Endometrium (tissue), 2 donors: ENCODE results near the gene EYS.
A peak's percentile ranks its signal among the peaks of the same experiment; 100 is the strongest.

Experiments
- FAIRE-seq: peaks from 2 replicates; lab custom pipeline; 2012; peaks lifted over from hg19 to GRCh38; lab: Jason Lieb, UNC
- donor health status: control.
- donor health status: control.

Gene EYS

DNA sequence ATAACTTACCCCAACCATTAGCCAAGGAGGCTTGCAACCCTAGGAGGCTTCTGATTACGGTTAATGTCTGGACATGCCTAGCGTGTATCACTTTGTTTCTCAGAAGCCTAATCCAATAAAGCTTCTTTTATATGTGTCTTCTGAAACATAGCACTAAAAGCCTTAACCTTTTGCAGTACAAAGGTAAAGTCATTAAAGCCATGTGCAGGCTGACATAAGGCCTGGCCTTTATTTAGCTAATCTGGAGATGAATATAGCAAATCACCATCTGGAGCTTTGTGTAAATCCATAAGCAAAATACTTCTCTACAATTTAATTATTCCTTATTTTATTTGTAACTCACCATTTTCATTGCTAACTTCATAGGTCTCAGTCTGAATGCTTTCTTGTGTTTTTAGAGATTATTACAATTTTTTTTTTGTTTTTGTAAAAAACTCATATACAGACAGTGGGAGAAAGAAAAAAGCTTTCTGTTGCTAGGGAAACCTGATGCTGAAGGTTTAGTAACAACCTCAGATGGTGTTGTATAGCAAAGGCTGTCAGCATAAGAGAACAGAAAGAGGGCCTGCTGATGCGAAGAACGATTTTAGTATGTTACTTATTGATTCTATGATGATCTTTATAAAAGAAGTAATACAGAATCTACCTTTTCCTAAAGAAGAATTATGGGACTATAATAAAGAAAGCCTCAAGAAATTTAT is at the start of gene EYS:
Gene EYS (minus strand): TSS at position 101 of the 701 bp plus-strand sequence. CDS start 211,816 bp downstream, outside the sequence.
- no peak for FAIRE-seq

DNA sequence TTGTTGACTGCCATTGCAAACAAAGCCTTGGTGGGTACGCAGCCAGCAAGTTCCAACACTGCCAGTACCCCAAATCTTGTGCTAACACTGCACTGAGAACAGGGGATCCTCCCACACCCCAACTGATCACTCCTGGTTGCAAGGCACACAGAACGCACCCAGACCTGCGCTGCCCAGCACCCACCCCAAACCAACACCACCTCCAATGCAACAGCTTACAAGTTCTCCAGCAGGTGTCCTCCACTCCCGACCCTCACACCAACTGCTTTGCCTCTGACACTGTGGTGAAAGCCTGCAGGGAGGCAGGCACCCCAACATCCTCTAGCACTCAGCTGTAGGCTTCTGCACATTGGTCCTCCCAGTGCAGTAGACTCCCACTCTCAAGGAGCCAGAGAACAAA is 39.3 kb upstream of the EYS start:
- FAIRE-seq, result no peak

DNA sequence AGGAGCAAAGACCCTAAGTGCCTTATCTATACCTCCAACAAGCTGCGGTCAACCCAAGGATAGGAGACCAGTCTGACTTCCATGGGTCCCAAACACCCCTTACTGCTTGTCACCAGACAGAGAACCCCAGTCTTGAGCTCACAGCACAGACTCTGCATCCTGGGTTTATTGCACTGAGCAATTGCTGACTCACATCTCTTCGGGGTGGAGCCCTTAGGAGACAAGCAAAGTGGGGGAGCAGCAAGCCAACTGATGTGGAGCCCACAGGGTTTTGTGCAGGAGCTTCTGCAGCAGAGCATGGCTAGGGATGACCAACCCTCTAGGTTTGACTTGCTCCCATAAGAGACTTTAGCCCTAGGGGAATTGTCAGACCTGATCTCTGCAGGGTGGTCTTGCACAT is 38.6 kb upstream of the EYS start:
- no peak for FAIRE-seq

DNA sequence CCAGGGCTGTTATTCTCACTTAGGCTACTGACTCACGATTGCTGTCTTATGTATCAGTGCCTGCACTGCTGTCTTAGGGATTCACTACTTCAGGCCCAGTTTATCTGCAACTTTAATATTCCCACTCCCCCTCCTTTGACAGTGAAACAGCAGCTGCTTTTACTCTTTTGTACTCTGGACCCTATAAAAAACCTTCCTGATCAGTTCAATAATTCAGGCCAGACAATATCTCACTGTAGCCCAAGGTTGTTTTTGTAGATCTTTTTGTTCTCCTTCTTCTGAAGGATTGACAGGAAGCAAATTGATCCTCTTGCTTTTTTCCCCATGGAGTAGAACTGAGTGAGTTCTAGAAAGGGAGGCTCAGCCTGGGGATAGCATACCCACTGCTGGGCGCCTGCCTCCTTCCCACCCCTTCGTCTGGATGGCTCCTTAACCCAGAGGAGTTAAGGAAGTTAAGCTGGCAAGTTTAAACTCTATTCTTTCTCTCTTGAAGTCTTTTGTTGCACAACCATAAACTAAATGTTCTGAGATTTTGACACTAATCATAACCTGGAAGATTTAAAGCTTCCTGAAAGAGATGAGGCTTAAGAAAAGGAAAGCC is 22.0 kb upstream of the EYS start:
- FAIRE-seq, result no peak

DNA sequence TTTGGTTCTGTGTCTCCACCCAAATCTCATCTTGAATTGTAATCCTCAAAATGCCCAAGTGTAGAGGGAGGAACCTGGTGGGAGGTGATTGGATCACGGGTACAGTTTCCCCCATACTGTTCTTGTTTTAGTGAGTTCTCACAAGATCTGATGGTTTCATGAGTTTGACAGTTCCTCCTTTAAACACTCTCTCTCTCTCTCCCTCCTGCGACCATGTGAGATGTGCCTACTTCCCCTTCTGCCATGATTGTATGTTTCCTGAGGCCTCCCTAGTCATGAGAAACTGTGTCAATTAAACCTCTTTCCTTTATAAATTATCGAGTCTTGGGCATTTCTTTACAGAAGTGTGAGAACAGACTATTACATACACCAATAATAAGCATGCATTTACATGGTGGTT is 12.1 kb upstream of the EYS start:
- FAIRE-seq, result no peak

DNA sequence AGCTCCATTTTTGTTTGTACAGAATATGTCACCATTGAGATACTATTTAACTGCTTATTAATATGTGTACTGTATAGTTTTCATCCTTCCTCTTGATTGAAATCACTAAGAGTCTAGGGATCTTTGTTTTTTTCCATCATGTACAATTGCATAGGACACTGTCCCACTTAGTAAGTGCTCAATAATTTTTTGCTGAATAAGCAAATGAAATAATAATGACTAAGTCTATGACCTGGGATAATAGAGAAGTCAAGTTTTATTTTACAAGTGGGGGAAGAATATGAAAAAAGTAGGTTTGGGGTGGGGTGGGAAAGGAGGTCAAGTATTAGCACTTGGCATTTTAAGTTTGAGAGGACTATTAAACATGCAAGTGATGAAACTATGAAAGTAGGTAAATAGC is 4.5 kb upstream of the EYS start:
- no peak for FAIRE-seq

DNA sequence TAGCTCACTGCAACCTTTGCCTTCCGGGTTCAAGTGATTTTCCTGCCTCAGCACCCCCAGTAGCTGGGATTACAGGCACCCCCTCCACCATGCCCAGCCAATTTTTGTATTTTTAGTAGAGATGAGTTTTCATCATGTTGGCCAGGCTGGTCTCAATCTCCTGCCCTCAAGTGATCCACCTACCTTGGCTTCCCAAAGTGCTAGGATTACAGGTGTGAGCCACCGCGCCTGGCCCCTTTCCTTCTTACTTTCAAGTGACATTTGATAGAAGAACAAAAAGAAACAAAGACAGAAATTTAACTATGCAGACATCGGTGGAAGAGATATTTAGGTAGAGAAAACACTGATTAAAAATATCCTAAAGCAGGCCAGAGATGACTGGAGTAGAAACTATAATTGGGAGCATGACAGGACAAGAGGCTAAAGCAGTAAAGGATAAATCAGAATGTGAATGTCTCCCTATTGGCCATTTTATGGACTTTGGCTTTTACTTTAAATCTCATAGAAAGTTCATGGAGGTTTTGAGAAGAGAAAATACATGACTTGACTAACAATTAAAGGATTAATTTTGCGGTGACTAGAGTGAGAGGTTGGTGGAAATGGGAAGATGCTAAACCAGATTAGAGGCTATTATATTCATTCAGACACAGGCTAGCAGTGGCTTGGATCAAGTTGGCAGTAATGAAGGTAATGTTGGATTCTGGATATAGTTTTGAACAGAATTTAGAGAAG is 2.2 kb upstream of the EYS start:
- no peak for FAIRE-seq

DNA sequence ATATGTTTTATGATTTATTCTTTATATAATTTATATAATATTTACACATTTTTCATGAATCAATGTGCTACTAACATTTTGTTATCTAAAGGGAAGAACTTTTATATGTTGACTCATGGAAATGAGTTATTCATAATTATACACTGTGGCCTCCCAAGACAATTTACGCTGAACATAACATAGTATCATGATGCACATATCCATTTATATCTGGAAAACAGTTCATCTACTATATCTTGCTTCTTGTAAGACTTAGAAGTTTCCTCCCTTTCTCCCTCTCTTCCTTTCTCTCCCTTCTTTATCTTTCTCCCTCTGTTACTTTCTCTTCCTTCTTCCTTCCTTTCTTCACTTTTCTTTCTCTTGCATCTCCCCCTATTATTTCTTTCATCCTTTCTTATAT is 1.1 kb upstream of the EYS start:
- no peak for FAIRE-seq

DNA sequence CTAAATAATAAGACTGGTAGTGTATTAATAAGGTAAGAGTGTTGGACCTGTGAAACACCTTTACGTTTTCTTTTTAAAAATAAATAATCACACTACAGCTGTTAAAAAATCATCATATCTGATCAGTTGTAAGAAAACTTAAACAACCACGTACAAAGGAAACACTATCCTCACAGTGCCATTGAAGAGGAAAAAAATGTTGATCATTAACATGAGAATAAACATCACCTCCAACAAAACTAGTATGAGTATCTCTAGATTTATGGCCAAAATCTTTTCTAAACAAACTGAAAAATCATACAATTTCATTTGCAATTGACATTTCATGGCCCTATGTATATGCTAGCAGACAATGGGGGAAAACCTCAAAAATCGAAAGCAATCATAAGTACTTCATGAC is 590 bp downstream of the EYS start:
- FAIRE-seq, result no peak

DNA sequence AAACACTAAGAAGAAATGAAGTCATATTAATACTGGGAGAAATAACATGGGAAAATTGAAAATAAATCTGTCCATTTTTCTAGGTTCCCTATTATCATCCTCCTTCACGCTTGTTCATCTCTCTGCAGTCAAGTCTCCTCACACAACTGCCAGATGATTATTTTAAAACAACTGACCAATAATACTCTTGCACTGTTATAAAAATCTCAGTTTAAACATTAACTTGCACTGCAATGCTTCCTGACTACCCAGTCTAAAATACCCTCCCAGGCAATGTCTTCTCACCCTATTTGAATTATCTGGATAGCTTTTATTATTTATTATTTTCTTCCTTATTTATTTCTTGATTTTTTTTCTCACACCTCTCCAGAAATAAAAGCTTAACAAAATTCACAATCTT is 5.7 kb downstream of the EYS start:
- no peak for FAIRE-seq

DNA sequence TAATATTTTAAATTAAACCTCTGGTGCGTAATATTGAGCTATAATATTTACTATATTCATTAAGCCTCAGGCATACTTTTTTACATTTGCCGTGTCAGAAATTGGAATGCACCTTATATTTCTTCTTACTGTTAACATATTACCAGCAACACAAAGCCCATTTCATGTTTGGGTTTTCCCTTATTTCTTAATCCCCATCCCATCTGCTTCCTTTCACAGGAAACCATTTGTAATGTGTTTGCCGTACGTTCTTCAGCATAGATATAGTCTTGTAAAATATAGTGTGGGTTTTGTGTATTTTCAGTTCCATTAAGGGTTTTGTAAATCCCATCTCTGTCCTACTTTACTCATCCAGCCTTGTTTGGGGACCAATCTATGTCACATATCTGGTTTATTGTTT is 6.5 kb downstream of the EYS start:
- no peak for FAIRE-seq

DNA sequence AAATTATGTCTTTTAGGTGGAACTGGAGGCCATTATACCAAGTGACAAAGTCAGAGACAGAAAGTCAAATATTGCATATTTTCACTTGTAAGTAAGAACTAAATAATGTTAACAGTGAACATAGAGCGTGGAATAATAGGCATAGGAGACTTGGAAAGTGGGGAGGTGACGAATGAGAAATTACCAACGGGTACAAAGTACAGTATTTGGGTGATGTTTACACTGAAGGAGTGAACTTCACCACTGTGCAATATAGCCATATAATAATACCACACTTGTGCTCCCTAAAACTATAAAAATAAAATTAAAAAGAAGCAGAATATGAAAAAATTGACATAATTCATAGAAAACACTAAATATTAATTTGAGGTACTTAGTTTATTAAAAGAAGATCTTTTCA is 14.9 kb downstream of the EYS start:
- FAIRE-seq, result no peak

DNA sequence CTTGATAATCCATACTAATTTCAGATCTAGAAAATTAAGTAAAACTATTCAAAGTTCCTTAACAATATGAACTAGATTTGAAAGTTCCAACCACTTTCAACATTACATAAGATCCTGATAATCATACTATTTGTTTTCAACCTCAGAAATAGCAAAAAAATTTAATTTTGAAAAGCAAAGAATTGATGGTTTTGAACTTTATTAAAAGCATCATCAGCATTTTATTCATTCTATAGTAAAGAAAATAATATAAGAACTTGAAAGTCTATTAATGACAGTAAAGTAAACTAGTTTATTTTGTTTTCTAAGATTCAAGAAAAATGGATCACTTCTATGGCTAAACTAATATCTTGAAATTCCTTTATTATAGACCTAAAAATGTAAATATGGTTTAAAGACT is 26.8 kb downstream of the EYS start:
- FAIRE-seq, result no peak

DNA sequence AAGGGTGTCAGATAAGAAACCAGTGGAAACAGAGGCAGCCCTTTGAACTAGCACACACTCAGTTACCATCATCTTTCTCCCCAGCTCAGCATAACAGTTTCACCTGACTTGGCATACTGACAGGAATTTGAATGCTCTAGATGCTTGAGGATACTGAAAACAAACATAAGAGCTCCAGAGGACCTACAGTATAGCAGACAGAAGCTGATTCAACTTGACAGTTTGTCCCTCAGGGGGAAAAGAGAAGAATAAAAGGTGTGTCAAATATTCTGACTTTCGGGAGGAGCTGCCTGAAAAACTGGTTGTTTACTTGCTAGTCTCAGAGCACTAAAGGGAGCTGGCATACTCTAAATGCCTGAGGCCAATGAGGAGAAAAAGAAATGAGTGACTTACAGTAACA is 35.1 kb downstream of the EYS start:
- no peak for FAIRE-seq

DNA sequence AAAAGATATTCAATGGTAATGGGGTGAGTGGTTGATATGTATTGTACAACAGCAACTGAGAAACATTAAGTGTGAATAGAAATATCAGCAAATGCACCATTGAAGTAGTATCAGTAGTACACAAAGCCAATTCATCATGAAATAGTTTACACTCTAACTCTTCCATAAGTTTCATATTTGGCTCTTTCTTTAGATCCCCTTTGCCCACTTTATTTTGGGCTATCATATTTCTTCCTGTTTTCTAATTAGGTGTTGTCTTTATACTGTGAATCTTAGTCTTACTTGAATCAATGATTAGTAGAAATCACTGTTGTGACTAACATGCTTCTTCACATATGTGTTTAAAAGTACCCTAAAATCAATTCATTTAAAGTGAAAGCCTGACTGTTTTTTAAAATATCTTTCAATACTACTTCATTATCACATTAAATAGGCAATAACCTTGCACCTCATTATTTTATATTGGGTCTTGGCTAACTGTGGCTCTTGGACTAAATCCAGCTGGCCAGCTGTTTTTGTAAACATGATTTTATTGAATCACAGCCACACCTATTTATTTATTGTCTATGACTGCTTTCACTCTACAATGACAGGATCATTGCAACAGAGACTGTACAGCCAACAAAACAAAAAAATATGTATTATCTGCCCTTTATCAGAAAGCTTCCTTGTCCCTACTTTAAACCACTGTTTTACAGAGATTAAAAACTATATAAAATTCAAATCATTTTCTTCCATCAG is 38.9 kb downstream of the EYS start:
- no peak for FAIRE-seq

DNA sequence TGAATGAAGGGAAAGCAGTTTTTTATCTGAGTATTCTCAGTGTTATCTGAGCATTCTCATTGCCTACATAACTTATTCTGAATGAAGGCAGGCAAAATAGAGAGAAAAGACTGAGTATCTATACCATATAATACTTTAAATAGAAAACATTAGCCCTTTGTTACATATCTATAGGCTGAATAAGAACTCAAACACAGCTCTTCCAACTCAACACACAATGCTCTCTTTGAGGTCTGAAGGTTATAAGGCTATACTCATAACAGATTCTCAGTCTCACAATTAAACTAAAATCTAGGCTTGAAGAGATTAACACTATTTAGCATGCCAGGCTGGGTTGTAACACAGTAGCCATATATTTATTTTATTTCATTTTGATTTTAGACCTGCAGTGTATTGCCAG is 56.9 kb downstream of the EYS start:
- no peak for FAIRE-seq

DNA sequence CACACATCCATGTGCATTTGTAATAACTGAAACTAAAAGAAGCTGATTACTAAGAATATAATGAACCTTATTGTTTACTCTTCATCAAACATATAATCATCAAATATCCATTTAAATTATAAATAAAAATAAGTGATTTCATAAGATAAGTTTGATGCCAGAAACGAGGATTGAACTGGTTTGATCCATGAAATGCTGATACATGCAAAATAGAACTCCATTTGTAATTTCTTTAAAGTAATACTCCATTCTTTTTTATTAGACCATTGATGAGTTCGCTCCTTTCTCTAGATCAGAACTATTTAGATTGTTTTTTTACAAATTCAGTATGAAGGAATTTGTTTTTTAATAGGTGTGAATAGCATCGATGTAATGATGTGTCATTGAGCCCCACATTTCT is 57.6 kb downstream of the EYS start:
- no peak for FAIRE-seq

DNA sequence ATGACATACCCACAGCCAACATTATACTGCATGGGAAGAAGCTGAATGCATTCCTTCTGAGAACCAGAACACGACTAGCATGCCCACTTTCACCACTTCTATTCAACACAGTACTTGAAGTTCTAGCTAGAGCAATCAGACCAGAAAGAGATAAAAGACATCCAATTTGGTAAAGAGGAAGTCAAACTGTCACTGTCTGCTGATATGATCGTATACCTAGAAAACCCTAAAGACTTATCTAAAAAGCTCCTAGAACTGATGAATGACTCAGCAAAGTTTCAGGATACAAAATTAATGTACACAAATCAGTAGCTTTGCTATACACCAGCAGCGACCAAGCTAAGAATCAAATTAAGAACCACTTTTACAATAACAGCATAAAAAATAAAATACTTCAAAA is 60.5 kb downstream of the EYS start:
- no peak for FAIRE-seq

DNA sequence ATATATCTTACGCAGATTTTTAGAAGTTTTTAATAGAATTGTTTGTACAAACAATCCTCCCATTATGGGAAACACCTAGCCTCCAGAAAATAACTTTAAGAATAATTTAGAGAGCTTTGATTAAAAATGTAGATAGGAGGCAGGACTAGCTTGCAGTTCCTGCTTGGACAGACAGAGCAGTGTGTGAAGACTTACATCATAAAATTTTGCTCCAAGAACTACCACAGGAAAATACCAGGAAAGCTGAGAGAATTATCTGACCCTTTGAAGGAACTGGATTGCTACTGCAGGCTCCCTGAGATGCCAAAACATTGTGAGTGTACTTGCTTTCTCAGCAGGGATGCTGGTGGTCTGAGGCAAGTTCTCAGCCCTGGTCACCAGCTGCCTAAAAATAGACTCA is 64.2 kb downstream of the EYS start:
- peak; percentile 21 for FAIRE-seq

DNA sequence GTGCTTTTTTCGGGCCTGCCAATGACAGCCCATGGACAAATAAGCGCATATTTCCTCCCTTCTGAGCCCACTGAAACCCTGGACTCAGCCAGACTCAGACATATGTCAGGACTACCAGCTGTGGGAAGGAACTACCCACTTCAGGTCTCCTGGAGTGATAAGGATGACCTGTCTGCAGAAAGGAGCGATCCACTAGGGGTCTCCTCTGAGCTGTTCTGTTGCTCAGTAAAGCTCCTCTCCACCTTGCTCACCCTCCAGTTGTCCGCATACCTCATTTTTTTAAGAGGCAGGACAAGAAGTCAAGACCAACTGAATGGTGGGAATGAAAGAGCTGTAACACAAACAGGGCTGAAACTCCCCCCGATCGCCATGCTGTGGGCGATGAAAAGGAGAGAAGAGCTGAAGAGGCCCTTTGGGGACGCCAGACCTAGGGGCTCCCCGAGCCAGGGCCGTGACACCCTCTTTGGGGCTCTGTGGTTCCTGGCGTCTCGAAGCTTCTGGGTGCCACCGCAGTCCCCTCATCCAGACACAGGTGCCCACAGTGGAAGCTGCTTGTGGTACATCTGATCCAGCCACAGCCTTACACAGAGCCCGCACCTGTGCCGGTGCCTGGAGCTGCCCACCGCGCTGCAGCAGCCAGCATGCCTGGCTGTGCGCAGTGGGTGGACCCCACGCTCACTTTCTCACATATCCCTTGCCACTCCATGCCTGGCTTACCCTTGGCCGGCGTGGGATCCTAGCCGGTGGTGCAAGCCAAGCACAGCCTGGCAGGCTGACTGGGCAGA is 68.8 kb downstream of the EYS start:
- no peak for FAIRE-seq

DNA sequence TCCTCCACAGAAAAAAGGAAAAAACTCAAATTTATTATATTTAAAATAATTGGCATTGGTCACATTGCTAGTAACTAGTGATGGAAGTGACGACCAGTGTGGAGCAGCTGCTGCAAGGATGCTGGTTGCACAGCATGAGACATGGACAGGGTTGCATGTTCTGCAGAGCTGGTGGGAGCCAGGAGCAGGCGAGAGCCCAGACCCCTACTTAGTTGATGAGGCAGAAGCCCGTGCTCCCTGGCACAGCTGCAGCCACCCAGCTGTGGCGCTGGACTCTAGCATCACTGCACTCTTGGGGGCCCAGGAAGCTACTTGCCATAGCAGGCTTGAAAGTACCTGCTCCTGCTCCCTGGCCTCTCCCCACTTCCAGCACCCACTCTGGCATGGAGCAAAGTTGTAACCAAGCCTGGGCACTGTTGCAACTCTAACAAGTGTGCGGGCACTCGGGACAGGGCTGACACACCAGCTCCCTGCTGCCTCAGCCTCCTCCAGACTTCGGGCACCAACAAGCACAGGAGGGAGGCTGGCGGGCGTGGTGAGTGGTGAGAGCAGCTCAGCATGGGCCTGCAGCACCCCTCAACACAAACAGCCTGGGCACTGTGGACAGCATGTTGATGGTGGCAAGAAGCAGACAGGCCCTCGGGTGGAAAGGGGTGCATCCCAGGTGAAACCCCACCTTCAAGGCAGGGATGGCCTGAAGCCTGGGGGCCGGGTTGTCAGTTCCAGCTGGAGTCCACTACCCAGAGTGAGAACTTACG is 69.6 kb downstream of the EYS start:
- no peak for FAIRE-seq
